Measurements from ENCODE around the gene MTERF1.
"Not testable (repeated sequence)": the region's sequence is repeated elsewhere in the genome, so short reads cannot be mapped to it uniquely, and the experiment has no call there.

MTERF1 gene

DNA sequence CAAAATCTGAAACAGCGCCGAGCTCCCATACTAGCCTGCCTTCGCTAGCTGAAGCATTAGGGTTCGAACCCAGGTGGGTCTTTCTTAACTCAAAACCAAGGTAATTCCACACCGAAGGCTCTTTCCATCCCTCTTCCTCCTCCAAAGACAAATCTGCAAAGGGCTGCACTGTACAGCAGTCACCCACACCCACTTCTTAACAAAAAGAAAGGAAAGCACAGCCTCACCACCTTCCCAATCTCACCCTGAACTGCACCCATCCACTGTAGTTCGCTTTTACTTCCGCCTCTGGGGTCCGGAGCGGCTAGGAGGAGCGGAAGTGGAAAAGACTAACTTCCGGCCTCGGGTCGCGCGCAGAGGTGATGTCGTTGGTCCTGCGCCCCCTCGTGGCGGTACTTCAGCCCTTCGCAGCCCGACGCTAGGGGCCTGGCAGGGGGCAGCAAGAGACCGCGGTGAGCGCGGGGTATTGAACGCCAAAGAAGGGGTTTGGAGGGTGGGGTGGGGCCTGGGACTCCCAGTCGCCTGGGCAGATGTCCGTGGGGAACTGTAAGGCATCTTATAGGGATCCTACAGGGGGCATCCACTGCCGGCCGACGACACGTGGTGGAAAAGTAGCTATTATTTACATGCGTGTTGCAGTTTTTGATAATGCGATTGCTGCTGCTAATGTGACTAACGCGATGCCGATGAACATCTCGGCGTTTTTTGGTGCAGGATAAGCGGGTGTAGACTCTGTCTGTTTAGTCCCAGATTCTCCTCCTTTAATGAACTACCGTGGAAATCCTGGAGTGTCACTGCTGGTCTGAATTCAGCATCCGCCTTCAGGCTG lies at the start of gene MTERF1:
TSS of gene MTERF1 (minus strand) at position 290 of the 829 bp plus-strand sequence. CDS start 619 bp downstream, outside the sequence.
- peak; percentile 98 for DNase-seq

- DNase-seq = no peak
These were observed 49.0 kb upstream of the MTERF1 start for GRCh38 chr7:91929463-91929862.

DNA sequence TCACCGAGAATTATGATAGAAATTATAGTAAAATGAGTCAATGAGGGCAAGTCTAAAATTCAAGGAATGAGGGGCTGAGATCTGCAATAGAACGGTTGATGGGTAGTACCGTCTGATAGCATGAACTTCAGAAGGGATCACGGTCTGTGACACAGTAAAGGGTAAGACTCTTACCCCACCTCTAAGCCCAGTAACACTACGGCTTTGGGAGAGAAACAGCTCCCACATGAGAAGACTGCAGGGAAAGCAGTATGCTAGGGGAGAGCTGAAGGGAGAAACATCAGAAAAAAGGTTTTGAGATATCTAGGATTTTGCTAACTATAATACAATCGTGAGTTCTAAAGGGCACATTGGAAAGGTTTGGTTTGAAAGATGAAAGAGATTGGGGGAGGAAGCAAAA lies 47.4 kb upstream of the MTERF1 start:
- no peak for DNase-seq

DNA sequence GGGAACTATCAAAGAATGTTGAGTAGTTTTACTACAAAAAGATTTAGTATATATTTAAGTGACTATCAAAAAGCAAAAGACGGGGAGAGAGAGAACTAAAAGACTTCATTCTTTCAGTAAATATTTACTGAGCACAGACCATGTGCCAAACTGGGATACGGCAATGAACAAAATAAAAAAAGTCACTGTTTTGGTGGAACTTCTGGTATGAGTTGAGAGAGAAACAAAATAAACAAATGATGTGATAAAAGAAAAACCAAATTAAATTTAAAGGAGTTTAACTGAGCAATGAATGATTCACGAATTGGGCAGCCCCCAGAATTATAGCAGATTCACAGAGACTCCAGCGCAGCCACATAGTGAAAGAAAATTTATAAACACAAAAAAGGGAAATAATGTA lies 42.4 kb upstream of the MTERF1 start:
- DNase-seq = no peak

DNA sequence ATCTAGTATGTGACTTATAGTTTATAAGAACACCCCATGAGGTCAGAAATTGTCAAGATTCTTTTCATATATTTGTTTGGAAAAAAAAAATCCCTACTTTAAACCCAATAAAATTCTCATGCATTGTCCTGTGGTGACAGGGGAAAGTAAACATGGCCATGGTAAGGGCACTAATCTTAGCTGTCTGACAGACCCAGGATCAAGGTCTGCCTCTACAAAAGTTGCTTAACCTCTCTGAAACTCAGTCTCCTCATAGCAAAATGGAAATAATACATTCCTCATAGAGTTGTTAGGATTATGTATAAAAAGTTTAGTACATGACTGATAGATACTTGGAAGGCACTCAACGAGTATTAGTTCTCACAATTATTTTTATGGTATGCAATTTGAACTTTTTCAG lies 37.9 kb upstream of the MTERF1 start:
- no peak for DNase-seq

DNA sequence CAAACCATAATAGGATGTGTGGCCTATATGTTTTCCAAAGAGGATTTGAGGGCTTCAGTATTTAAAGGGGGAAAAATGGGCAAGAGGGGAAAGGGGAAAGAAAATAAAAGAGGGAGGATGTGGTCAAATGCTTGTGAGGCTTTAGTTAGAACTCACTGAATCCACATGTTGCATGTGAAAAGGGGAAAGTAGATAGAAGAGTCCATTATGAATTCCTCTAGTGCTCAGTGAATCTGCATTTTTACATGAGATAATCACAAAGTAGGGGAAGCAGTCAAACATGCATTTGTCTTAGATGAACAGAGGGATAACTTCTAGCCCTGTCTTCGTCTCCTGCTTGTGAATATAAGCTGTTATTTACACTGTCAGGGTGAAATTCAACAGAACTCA lies 35.5 kb upstream of the MTERF1 start:
- DNase-seq = no peak

DNA sequence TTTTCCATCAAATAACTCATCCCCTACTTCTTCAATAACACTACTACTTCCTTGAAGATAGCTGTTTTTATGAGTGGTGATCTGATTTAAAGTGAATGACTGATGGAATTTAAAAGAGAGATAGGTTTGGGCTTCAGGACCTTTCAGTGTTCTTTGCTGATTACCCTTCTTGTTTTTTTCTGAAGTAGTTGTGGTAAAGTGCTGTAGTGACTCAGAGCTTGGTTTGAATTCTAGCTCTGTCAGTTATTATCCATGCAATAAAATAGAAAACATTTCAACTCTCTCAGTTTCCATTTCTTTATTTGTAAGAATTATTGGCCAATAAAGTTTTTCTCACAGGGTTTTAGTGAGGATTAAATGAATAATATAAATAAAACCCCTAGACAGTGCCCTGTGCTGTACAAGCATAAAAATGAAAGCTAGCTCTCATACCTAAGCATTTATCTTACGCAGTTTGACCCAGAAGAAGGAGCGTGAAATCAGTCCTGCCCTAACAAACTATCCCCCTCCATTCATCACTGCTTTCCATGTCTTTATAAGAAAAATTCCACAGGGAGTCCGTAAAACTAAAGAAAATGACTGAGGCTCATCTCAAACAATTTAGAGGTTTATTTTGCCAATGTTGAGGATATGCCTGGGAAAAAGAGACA lies 35.0 kb upstream of the MTERF1 start:
- DNase-seq = no peak

DNA sequence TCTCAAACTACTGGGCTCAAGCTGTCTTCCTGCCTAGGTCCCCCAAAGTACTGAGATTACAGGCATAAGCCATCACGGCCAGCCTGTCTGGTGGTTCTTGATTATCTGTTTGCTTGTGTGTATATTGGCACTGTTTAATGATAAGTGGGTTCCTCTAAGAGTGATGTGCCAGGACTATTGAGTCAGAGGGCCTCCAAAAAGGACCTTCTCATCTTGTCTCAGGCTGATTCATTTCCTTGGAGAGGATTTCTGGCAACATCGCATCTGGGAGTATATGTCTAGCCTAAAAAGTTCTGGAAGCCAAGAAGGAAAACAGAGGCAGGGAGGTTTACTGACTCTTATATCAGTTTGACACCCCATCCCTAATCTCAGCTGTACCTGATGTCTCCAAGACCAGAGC lies 33.1 kb upstream of the MTERF1 start:
- no peak for DNase-seq

GRCh38 chr7:91912494-91912893 lies 32.0 kb upstream of the MTERF1 start:
- no peak for DNase-seq

GRCh38 chr7:91911121-91911520 lies 30.6 kb upstream of the MTERF1 start:
- DNase-seq = no peak

GRCh38 chr7:91910171-91910570 lies 29.7 kb upstream of the MTERF1 start:
- DNase-seq = no peak

GRCh38 chr7:91899563-91899962 lies 19.1 kb upstream of the MTERF1 start:
- no peak for DNase-seq

- no peak for DNase-seq
These were observed 17.9 kb upstream of the MTERF1 start for GRCh38 chr7:91898240-91898992.

- DNase-seq = no peak
These were observed 14.4 kb upstream of the MTERF1 start for GRCh38 chr7:91894781-91895480.

- not testable (repeated sequence) for DNase-seq
These were observed 13.2 kb upstream of the MTERF1 start for GRCh38 chr7:91893699-91894098.

DNA sequence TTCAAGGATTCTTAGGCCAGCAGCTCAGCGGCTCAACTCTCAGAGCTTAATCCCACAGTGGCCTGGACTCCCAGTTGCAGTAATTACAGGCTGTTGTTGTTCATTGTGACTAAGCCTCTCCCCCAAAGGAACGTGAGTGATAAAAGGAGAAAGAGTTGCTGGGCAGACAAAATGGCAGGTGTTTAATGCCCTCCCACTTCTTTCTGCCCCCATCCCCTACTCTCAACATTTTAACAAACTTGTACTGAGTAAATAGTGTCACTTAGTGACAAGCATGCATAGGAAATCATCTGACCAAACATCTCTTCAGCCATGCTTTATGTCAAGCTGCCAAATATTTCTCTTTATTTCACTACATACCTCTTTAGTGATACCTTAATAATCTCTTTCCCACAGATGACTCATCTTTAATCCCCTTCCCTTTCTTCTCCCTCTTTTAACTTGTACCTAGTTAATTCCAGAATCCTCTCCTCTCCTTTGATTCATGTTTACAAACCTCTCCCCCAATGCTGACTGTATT lies 12.4 kb upstream of the MTERF1 start:
- DNase-seq = no peak

DNA sequence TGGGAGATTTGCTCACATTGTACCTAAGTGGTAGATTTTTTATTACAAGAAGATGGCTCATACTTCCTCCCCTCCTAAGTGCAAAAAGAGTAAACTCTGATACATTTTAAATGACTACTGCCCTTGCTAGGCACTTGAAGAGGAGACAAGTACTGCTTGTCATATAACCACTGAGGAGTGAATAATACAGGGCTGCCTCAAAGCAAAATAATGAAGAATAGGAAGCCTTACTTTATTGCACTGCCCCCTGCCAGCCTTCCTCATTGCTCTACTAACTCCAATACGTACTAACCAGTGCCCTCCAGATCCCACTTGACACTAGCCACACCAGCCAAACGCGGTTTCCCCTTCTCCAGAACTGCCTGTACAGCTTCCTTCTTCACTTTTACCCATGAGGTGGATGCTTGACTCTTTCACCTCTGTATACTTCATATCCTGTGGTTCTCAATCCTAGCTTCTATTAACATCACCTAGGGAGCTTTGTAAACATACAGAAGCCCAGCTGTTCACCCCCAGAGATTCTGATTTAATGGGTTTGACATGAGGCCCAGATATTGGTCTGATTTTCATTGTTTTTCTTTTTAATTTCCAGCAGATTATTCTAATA lies 11.7 kb upstream of the MTERF1 start:
- DNase-seq = no peak

DNA sequence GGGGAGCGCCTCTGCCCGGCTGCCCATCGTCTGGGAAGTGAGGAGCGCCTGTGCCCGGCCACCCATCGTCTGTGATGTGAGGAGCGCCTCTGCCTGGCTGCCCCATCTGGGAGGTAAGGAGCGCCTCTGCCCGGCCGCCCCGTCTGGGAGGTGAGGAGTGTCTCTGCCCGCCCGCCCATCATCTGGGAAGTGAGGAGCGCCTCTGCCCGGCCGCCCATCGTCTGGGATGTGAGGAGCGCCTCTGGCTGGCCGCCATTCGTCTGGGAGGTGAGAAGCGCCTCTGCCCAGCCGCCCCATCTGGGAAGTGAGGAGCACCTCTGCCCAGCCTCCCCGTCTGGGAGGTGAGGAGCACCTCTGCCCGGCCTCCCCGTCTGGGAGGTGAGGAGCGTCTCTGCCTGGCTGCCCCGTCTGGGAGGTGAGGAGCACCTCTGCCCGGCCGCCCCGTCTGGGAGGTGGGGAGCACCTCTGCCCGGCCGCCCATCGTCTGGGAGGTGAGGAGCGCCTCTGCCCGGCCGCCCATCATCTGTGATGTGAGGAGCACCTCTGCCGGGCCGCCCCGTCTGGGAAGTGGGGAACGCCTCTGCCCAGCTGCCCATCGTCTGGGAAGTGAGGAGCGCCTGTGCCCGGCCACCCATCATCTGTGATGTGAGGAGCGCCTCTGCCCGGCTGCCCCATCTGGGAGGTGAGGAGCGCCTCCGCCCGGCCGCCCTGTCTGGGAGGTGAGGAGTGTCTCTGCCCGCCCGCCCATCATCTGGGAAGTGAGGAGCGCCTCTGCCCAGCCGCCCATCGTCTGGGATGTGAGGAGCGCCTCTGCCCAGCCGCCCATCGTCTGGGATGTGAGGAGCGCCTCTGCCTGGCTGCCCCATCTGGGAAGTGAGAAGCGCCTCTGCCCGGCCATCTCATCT lies 8.0 kb upstream of the MTERF1 start:
- not testable (repeated sequence) for DNase-seq

- DNase-seq = not testable (repeated sequence)
These were observed 7.1 kb upstream of the MTERF1 start for GRCh38 chr7:91887336-91888213.

- DNase-seq = no peak
These were observed 3.3 kb upstream of the MTERF1 start for GRCh38 chr7:91883676-91884362.

Measured in RPMI8226 (cell line).